ENCODE results near the gene ARID3A. TPM values are rescaled to one million over a fixed set of nuclear protein-coding genes. Genes with fewer than 3 reads are reported as not detected.
A peak's percentile ranks its signal among the peaks of the same experiment; 100 is the strongest.

The ARID3A gene
- total RNA-seq, 1 donor from 2014 or later, result 83.0 TPM

- DNase-seq (ENCODE audit: extremely low spot score, unreplicated experiment), result no peak
- H3K27ac Mint-ChIP-seq, result no peak overlapping the region
- peaks cover 5% of the 10 kb centered on the region for H3K4me1 Mint-ChIP-seq (ENCODE audit: unreplicated experiment)
- no peak for TF ChIP-seq CTCF (conservative IDR thresholded peaks at IDR 0.05)
- no peaks in the 10 kb centered on the region for H3K9me3 Mint-ChIP-seq
- peak overlapping the region; percentile 82 for H3K4me3 Mint-ChIP-seq
- H3K36me3 Mint-ChIP-seq, result no peaks in the 10 kb centered on the region
- peaks cover 22% of the 10 kb centered on the region for H3K27me3 Mint-ChIP-seq
Observed at GRCh38 chr19:920051-920864, 5.6 kb upstream of the ARID3A start.

- H3K4me3 Mint-ChIP-seq, result peak overlapping the region; percentile 82
- H3K9me3 Mint-ChIP-seq, result no peaks in the 10 kb centered on the region
- no peak overlapping the region for H3K27ac Mint-ChIP-seq
- no peak for TF ChIP-seq CTCF (conservative IDR thresholded peaks at IDR 0.05)
- DNase-seq (ENCODE audit: extremely low spot score, unreplicated experiment), result peak; percentile 70
- H3K4me1 Mint-ChIP-seq (ENCODE audit: unreplicated experiment), result peaks cover 5% of the 10 kb centered on the region
- H3K27me3 Mint-ChIP-seq, result peaks cover 11% of the 10 kb centered on the region
- H3K36me3 Mint-ChIP-seq, result no peaks in the 10 kb centered on the region
Observed at GRCh38 chr19:924553-925086, 1.2 kb upstream of the ARID3A start.

- peak overlapping the region; percentile 50 for H3K27ac Mint-ChIP-seq
- no peak for TF ChIP-seq CTCF (conservative IDR thresholded peaks at IDR 0.05)
- no peaks in the 10 kb centered on the region for H3K9me3 Mint-ChIP-seq
- H3K27me3 Mint-ChIP-seq, result peaks cover 11% of the 10 kb centered on the region
- H3K36me3 Mint-ChIP-seq, result no peaks in the 10 kb centered on the region
- H3K4me3 Mint-ChIP-seq, result peak overlapping the region; percentile 82
- H3K4me1 Mint-ChIP-seq (ENCODE audit: unreplicated experiment), result peaks cover 5% of the 10 kb centered on the region
- no peak for DNase-seq (ENCODE audit: extremely low spot score, unreplicated experiment)
Observed at GRCh38 chr19:925087-925525, 729 bp upstream of the ARID3A start.

- TF ChIP-seq CTCF (conservative IDR thresholded peaks at IDR 0.05), result no peak
- no peak for DNase-seq (ENCODE audit: extremely low spot score, unreplicated experiment)
- Mint-ChIP-seq H3K27ac (no peak overlapping the region), H3K27me3 (peaks cover 4% of the 10 kb centered on the region), H3K4me1 (ENCODE audit: unreplicated experiment) (peaks cover 5% of the 10 kb centered on the region), H3K9me3 (no peaks in the 10 kb centered on the region), H3K4me3 (peak overlapping the region; percentile 79), H3K36me3 (no peaks in the 10 kb centered on the region)
Observed at GRCh38 chr19:926323-926588, 421 bp downstream of the ARID3A start.

GRCh38 chr19:926589-927350, 935 bp downstream of the ARID3A start:
- peak; percentile 76 for DNase-seq (ENCODE audit: extremely low spot score, unreplicated experiment)
- no peaks in the 10 kb centered on the region for H3K36me3 Mint-ChIP-seq
- no peak overlapping the region for H3K27ac Mint-ChIP-seq
- H3K27me3 Mint-ChIP-seq, result no peaks in the 10 kb centered on the region
- no peak for TF ChIP-seq CTCF (conservative IDR thresholded peaks at IDR 0.05)
- peak overlapping the region; percentile 90 for H3K4me3 Mint-ChIP-seq
- H3K4me1 Mint-ChIP-seq (ENCODE audit: unreplicated experiment), result peaks cover 6% of the 10 kb centered on the region
- no peaks in the 10 kb centered on the region for H3K9me3 Mint-ChIP-seq

Measured in type B pancreatic cell (in vitro differentiated cells).